Stimulated activated CD8-positive, alpha-beta memory T cell treated with anti-CD3 and anti-CD28 coated beads, Interleukin-12 subunit alpha, Interleukin-12 subunit beta, amount 100 ng/mL, for 24 hours (primary cell): ENCODE measurements around the gene C19orf85.

Experiments used
- DNase-seq: peaks from one replicate; pipeline ENCODE4 v3.0.0-alpha.2; 2020; ENCODE audit errors: extremely low read depth

Gene C19orf85

GRCh38 chr19:55477905-55478304, 13.4 kb upstream of the C19orf85 start:
- DNase-seq: no peak

- peak; percentile 96 for DNase-seq
Observed at GRCh38 chr19:55476100-55476775, 11.7 kb upstream of the C19orf85 start, which contains the start of gene ZNF628. Gene ZNF628, plus strand, starts transcription at chr19:55476617. Its CDS starts 3,294 bp downstream, at chr19:55479911.

GRCh38 chr19:55474269-55475265, 10.0 kb upstream of the C19orf85 start:
- DNase-seq: no peak

GRCh38 chr19:55473225-55474012, 8.9 kb upstream of the C19orf85 start:
- no peak for DNase-seq

- DNase-seq: no peak
Observed at GRCh38 chr19:55472463-55472862, 7.9 kb upstream of the C19orf85 start.

- DNase-seq: no peak
Observed at GRCh38 chr19:55471266-55471665, 6.7 kb upstream of the C19orf85 start.

- DNase-seq: no peak
Observed at GRCh38 chr19:55468054-55468393, 3.5 kb upstream of the C19orf85 start.

- DNase-seq: peak; percentile 47
Observed at GRCh38 chr19:55467236-55468053, 2.9 kb upstream of the C19orf85 start.

GRCh38 chr19:55466241-55466614, 1.7 kb upstream of the C19orf85 start:
- no peak for DNase-seq

GRCh38 chr19:55465460-55466240, 1.1 kb upstream of the C19orf85 start:
- no peak for DNase-seq

- no peak for DNase-seq
Observed at GRCh38 chr19:55464039-55464661, 401 bp downstream of the C19orf85 start.

GRCh38 chr19:55463583-55464031, 944 bp downstream of the C19orf85 start:
- no peak for DNase-seq

GRCh38 chr19:55462722-55463121, 1.8 kb downstream of the C19orf85 start:
- no peak for DNase-seq

GRCh38 chr19:55461974-55462626, 2.5 kb downstream of the C19orf85 start:
- no peak for DNase-seq

GRCh38 chr19:55461259-55461973, 3.1 kb downstream of the C19orf85 start, which contains the start of gene ISOC2:
Gene ISOC2, minus strand, starts transcription at chr19:55461642. Its CDS starts 5,156 bp downstream, at chr19:55456486.
- DNase-seq: peak; percentile 100

- DNase-seq: no peak
Observed at GRCh38 chr19:55460670-55461258, 3.8 kb downstream of the C19orf85 start.

- no peak for DNase-seq
Observed at GRCh38 chr19:55459950-55460657, 4.4 kb downstream of the C19orf85 start.
